Suprapubic skin (tissue), 4 donors: Measurements from ENCODE around the gene MMD2.

ENCODE experiments used
- CTCF ChIP-seq, 2 donors: fragments of 200-600 bp in 1 of 2; fragments of 450-650 bp in 1 of 2; sonication (generic) in 1 of 2; IDR thresholded peaks; one replicate each; pipeline ENCODE4 v1.5.1; 2016 to 2019; ENCODE audit warnings: antibody characterized with exemption in 2 of 2, mild to moderate bottlenecking in 1 of 2, moderate library complexity in 1 of 2
- POLR2A ChIP-seq, 2 donors: fragments of 450-650 bp; IDR thresholded peaks; one replicate each; pipeline ENCODE4 v1.6.1; 2017; ENCODE audit warnings: antibody characterized with exemption in 2 of 2, mild to moderate bottlenecking in 2 of 2, moderate library complexity in 2 of 2
- POLR2AphosphoS5 ChIP-seq, 3 donors: sonication (generic); formaldehyde crosslinking; IDR thresholded peaks; one replicate each; pipeline ENCODE4 v1.6.1; 2017; ENCODE audit warnings: antibody characterized with exemption in 3 of 3

- TF ChIP-seq CTCF (IDR thresholded peaks at IDR 0.05) (no peak), POLR2AphosphoS5 (IDR thresholded peaks at IDR 0.05) (no peak), POLR2A (IDR thresholded peaks at IDR 0.05) (no peak)
These were observed 36.5 kb upstream of the MMD2 start for GRCh38 chr7:4995429-4995969.
